Measurements from ENCODE around the gene QRICH1. TPM values are rescaled to one million over a fixed set of nuclear protein-coding genes. Genes with fewer than 3 reads are reported as not detected.
A peak's percentile ranks its signal among the peaks of the same experiment; 100 is the strongest.

The QRICH1 gene
- total RNA-seq, 1 experiment from 2014 or later, result 123 TPM

GRCh38 chr3:49017971-49018706 lies 75.7 kb downstream of the QRICH1 start, which contains the start of gene DALRD3 (continued):
- TF ChIP-seq KAT7 (CRISPR knock-in tag; IDR thresholded peaks at IDR 0.05; ENCODE audit: borderline replicate concordance), result peak; percentile 88; the same call in 1 of the 2 replicates
- no peak for TF ChIP-seq MXD4 (CRISPR knock-in tag; IDR thresholded peaks at IDR 0.05; ENCODE audit: borderline replicate concordance)
- no peak for TF ChIP-seq ZSCAN18 (CRISPR knock-in tag; IDR thresholded peaks at IDR 0.05)
- TF ChIP-seq GTF2I (CRISPR knock-in tag; conservative IDR thresholded peaks at IDR 0.05), result 0 out of 2 replicates have a peak, but pooled peaks have one; percentile 39
- peak; percentile 64; the same call in 1 of the 2 replicates for TF ChIP-seq TP53 (CRISPR knock-in tag; IDR thresholded peaks at IDR 0.05)
- peak; percentile 76 for TF ChIP-seq SP1 (CRISPR knock-in tag; conservative IDR thresholded peaks at IDR 0.05)
- peak; percentile 73; the same call in 1 of the 2 replicates for TF ChIP-seq CREM (CRISPR knock-in tag; IDR thresholded peaks at IDR 0.05)
- TF ChIP-seq, protein P1, sequence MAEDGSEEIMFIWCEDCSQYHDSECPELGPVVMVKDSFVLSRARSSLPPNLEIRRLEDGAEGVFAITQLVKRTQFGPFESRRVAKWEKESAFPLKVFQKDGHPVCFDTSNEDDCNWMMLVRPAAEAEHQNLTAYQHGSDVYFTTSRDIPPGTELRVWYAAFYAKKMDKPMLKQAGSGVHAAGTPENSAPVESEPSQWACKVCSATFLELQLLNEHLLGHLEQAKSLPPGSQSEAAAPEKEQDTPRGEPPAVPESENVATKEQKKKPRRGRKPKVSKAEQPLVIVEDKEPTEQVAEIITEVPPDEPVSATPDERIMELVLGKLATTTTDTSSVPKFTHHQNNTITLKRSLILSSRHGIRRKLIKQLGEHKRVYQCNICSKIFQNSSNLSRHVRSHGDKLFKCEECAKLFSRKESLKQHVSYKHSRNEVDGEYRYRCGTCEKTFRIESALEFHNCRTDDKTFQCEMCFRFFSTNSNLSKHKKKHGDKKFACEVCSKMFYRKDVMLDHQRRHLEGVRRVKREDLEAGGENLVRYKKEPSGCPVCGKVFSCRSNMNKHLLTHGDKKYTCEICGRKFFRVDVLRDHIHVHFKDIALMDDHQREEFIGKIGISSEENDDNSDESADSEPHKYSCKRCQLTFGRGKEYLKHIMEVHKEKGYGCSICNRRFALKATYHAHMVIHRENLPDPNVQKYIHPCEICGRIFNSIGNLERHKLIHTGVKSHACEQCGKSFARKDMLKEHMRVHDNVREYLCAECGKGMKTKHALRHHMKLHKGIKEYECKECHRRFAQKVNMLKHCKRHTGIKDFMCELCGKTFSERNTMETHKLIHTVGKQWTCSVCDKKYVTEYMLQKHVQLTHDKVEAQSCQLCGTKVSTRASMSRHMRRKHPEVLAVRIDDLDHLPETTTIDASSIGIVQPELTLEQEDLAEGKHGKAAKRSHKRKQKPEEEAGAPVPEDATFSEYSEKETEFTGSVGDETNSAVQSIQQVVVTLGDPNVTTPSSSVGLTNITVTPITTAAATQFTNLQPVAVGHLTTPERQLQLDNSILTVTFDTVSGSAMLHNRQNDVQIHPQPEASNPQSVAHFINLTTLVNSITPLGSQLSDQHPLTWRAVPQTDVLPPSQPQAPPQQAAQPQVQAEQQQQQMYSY (CRISPR knock-in tag; IDR thresholded peaks at IDR 0.05), result no peak
- TF ChIP-seq ZNF317 (CRISPR knock-in tag; IDR thresholded peaks at IDR 0.05; ENCODE audit: borderline replicate concordance, low read depth), result no peak
- 0 out of 2 replicates have a peak, but pooled peaks have one; percentile 54 for TF ChIP-seq ZNF416 (CRISPR knock-in tag; IDR thresholded peaks at IDR 0.05)
- TF ChIP-seq ATF1 (CRISPR knock-in tag; IDR thresholded peaks at IDR 0.05), result no peak
- TF ChIP-seq ZNF281 (CRISPR knock-in tag; IDR thresholded peaks at IDR 0.05), result no peak
- TF ChIP-seq, protein P2, sequence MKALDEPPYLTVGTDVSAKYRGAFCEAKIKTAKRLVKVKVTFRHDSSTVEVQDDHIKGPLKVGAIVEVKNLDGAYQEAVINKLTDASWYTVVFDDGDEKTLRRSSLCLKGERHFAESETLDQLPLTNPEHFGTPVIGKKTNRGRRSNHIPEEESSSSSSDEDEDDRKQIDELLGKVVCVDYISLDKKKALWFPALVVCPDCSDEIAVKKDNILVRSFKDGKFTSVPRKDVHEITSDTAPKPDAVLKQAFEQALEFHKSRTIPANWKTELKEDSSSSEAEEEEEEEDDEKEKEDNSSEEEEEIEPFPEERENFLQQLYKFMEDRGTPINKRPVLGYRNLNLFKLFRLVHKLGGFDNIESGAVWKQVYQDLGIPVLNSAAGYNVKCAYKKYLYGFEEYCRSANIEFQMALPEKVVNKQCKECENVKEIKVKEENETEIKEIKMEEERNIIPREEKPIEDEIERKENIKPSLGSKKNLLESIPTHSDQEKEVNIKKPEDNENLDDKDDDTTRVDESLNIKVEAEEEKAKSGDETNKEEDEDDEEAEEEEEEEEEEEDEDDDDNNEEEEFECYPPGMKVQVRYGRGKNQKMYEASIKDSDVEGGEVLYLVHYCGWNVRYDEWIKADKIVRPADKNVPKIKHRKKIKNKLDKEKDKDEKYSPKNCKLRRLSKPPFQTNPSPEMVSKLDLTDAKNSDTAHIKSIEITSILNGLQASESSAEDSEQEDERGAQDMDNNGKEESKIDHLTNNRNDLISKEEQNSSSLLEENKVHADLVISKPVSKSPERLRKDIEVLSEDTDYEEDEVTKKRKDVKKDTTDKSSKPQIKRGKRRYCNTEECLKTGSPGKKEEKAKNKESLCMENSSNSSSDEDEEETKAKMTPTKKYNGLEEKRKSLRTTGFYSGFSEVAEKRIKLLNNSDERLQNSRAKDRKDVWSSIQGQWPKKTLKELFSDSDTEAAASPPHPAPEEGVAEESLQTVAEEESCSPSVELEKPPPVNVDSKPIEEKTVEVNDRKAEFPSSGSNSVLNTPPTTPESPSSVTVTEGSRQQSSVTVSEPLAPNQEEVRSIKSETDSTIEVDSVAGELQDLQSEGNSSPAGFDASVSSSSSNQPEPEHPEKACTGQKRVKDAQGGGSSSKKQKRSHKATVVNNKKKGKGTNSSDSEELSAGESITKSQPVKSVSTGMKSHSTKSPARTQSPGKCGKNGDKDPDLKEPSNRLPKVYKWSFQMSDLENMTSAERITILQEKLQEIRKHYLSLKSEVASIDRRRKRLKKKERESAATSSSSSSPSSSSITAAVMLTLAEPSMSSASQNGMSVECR (CRISPR knock-in tag; IDR thresholded peaks at IDR 0.05; ENCODE audit: borderline replicate concordance), result peak; percentile 62
- 0 out of 2 replicates have a peak, but pooled peaks have one; percentile 17 for TF ChIP-seq NR3C1 (CRISPR knock-in tag; conservative IDR thresholded peaks at IDR 0.05; ENCODE audit: low read depth)
- TF ChIP-seq, protein P3, sequence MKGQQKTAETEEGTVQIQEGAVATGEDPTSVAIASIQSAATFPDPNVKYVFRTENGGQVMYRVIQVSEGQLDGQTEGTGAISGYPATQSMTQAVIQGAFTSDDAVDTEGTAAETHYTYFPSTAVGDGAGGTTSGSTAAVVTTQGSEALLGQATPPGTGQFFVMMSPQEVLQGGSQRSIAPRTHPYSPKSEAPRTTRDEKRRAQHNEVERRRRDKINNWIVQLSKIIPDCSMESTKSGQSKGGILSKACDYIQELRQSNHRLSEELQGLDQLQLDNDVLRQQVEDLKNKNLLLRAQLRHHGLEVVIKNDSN (CRISPR knock-in tag; IDR thresholded peaks at IDR 0.05), result no peak
- TF ChIP-seq NFATC4 (CRISPR knock-in tag; IDR thresholded peaks at IDR 0.05), result no peak
- TF ChIP-seq, protein P4, sequence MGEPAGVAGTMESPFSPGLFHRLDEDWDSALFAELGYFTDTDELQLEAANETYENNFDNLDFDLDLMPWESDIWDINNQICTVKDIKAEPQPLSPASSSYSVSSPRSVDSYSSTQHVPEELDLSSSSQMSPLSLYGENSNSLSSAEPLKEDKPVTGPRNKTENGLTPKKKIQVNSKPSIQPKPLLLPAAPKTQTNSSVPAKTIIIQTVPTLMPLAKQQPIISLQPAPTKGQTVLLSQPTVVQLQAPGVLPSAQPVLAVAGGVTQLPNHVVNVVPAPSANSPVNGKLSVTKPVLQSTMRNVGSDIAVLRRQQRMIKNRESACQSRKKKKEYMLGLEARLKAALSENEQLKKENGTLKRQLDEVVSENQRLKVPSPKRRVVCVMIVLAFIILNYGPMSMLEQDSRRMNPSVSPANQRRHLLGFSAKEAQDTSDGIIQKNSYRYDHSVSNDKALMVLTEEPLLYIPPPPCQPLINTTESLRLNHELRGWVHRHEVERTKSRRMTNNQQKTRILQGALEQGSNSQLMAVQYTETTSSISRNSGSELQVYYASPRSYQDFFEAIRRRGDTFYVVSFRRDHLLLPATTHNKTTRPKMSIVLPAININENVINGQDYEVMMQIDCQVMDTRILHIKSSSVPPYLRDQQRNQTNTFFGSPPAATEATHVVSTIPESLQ (CRISPR knock-in tag; IDR thresholded peaks at IDR 0.05), result no peak
- no peak; the same call in 1 of the 2 replicates for TF ChIP-seq SMAD3 (CRISPR knock-in tag; IDR thresholded peaks at IDR 0.05; ENCODE audit: borderline replicate concordance)
- TF ChIP-seq ZNF671 (CRISPR knock-in tag; IDR thresholded peaks at IDR 0.05), result no peak
- TF ChIP-seq ZNF512 (CRISPR knock-in tag; IDR thresholded peaks at IDR 0.05; ENCODE audit: borderline replicate concordance), result no peak
- TF ChIP-seq NFE2L1 (CRISPR knock-in tag; IDR thresholded peaks at IDR 0.05), result peak; percentile 51; the same call in 1 of the 2 replicates
- no peak for TF ChIP-seq EMX1 (CRISPR knock-in tag; IDR thresholded peaks at IDR 0.05)

Data from WTC11 (cell line).